ENCODE measurements around the gene CEP152.
A peak's percentile ranks its signal among the peaks of the same experiment; 100 is the strongest.
"Not testable (repeated sequence)": the region's sequence is repeated elsewhere in the genome, so short reads cannot be mapped to it uniquely, and the experiment has no call there.

CEP152 gene

DNA sequence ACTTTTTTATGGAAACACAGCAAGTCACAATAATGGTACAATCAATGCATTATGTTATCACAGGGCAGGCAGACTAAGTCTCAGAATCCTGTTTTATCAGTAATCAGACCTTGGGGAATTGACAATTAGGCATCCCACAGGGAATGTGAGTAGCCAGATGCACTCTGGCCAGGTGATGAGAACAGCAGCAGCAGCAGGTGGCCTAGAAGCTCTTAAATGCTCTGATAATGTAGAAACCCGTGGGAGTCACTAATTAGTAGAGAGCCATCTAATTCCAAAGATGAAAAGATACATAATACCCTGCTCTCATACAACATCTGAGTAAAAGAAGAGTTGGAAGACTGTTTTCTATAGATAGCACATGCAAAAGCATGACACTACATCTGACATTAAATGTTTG, 12.6 kb downstream of the CEP152 start:
- TF ChIP-seq CTCF (conservative IDR thresholded peaks at IDR 0.05; ENCODE audit: low read depth, low read length) = no peak
- no peak for DNase-seq (ENCODE audit: low read depth)
- no peak overlapping the region for H3K4me3 ChIP-seq (ENCODE audit: low read depth, low read length)

DNA sequence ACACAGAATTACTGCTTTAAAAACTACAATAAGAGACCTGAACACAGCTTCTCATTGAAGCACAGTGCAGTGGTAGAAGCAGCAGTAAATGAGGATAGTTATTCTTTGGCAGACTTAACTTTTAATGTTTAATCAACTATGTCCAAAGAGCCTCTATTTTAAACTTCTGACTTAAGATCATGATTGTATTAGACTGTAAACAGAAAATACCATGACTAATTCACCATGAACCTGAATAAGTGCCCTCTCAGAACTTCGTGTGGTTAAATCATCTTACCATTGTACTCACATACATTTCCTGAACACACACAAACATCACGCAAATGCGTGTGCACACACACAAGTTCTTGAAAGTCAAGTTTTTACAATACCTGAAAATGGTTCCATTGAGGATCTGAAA, 13.9 kb downstream of the CEP152 start:
- DNase-seq (ENCODE audit: low read depth) = peak; percentile 81
- H3K4me3 ChIP-seq (ENCODE audit: low read depth, low read length) = no peak overlapping the region
- TF ChIP-seq CTCF (conservative IDR thresholded peaks at IDR 0.05; ENCODE audit: low read depth, low read length) = no peak

DNA sequence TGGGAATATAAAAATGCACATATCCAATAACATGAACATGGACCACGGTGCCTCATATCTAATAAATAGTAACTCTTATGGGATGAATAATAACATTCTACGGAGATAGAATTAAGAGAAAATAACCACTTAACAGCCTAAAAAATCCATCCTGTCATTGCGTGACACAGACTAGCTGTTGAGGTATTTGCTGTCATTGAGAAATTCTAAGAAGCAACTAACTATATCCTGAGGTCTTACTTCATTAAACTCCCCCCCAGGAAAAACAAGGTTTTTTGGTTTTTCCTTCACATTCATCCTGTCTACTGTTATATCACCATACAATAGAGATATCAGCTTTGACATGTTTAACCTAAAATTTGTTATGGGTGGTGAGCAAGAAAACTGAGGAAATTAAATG, 14.3 kb downstream of the CEP152 start:
- H3K4me3 ChIP-seq (ENCODE audit: low read depth, low read length) = no peak overlapping the region
- peak; percentile 38 for DNase-seq (ENCODE audit: low read depth)
- TF ChIP-seq CTCF (conservative IDR thresholded peaks at IDR 0.05; ENCODE audit: low read depth, low read length) = no peak

DNA sequence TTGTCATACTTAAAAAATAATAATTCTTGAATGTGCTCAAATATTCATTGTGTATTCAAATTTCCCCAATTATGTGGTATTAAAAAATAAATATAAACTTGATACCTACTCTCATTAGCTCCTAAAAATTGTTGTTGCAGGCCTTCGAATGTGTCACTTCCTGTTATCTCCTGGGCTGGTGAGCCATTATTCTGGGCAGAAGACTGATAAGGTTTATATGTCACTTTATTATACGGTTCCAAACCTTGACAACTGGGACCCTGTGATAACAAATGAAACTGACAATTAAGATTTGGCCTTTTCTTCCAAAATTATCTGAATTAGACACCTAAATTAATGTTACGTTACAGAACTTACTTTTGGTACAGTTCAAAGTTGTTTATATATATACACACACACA, 15.0 kb downstream of the CEP152 start:
- no peak for TF ChIP-seq CTCF (conservative IDR thresholded peaks at IDR 0.05; ENCODE audit: low read depth, low read length)
- DNase-seq (ENCODE audit: low read depth) = no peak
- no peak overlapping the region for H3K4me3 ChIP-seq (ENCODE audit: low read depth, low read length)

DNA sequence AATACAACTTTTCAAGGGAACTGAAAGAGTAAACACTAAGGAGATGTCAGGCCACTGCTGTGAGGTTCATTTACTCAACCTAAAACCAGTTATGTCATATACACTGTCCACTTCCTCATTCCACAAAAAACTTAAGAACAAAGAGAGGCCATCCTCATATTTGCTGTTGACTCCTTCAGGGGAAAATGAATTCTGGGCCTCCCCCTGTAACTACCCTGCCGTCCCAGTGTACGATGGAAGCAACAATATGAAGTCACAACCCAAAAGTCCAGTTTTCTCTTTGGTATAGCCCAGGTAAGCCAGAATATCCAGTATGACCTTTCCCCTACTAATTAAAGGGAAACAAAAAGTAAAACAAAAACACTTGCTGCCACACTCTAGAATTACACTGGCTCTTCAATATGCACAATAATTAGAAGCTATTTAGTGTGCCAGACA, 16.2 kb downstream of the CEP152 start:
- no peak overlapping the region for H3K4me3 ChIP-seq (ENCODE audit: low read depth, low read length)
- DNase-seq (ENCODE audit: low read depth) = peak; percentile 87

DNA sequence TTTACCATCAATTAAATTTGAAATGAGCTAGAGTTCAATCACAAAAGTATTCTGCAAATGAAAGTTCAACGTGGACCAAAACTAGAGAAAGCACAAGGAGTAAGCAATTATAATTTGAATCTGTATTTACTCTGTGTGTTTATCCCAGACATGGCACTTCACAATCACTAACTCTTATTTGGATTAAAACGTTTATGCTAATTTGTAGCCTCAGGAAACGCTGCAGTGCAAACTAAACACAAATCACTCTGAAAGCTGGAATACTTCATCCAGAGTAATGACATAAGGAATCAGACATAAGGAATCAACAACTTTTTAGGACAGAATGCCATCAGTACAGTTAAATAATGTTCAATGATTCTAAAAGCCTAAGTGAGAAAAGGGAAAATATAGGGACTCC, 18.5 kb downstream of the CEP152 start:
- no peak for DNase-seq (ENCODE audit: low read depth)
- no peak for TF ChIP-seq CTCF (conservative IDR thresholded peaks at IDR 0.05; ENCODE audit: low read depth, low read length)
- no peak overlapping the region for H3K4me3 ChIP-seq (ENCODE audit: low read depth, low read length)

More for the DNA sequence above, 16.2 kb downstream of the CEP152 start:
- no peak for TF ChIP-seq CTCF (conservative IDR thresholded peaks at IDR 0.05; ENCODE audit: low read depth, low read length)

DNA sequence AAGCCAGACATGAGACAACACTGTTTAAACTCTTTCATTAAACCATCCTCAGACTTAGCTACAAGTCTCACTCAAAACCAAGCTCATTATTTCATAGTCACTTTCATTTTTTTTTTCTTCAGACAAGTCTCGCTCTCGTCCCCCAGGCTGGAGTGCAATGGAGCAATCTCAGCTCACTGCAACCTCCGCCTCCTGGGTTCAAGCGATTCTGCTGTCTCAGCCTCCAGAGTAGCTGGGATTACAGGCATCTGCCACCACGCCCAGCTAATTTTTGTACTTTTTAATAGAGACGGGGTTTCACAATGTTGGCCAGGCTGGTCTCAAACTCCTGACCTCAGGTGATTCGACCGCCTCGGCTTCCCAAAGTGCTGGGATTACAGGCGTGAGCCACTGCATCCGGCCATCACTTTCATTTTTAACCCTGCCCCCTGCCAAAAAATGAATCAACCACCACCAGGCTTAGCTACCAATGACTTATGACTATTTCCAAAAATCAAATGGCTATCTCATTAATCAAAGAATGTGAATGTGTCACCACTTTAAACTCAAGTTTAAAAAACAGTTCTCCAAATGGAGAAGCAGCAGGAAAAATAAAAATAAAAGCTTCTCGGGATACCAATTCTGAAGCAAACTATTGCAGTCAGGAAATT, 20.3 kb downstream of the CEP152 start:
- not testable (repeated sequence) for H3K4me3 ChIP-seq (ENCODE audit: low read depth, low read length); DNase-seq (ENCODE audit: low read depth)

Measured in choroid plexus epithelial cell (primary cell).